A549 (cell line): Measurements from ENCODE around the gene BRD1. TPM values are rescaled to one million over a fixed set of nuclear protein-coding genes. Genes with fewer than 3 reads are reported as not detected.

ENCODE experiments used
- ATAC-seq, 2 experiments: fragments of 200-7000 bp in 1 of 2; fragments of >200 bp in 1 of 2; cut with Nextera tagmentation in 1 of 2; cut with Tn5 transposase in 1 of 2; 3 replicates each; pipeline versions ENCODE4 v1.8.0 to v1.9.1; 2018 to 2020; ENCODE audit warnings: mild to moderate bottlenecking in 1 of 2, moderate library complexity in 1 of 2
- CTCF ChIA-PET: fragments of 300-600 bp; sonication (Branson Sonifier 250); formaldehyde crosslinking; extraction: SDS; loops from one replicate; lab custom pipeline; 2021; ENCODE audit warnings: antibody characterized with exemption, inconsistent platforms; lab: Yijun Ruan, JAX
- POLR2A ChIA-PET: fragments of 350-600 bp; formaldehyde crosslinking; extraction: SDS; loops from one replicate; lab custom pipeline; 2021; ENCODE audit warnings: antibody characterized with exemption, inconsistent platforms; lab: Yijun Ruan, JAX
- DNase-seq, 2 experiments: peaks; one replicate each; pipeline versions ENCODE4 v3.0.0 to v3.0.0-alpha.2; 2011 to 2016; ENCODE audit warnings: low read depth in 1 of 2, low spot score in 1 of 2
- FAIRE-seq: peaks from 2 replicates; lab custom pipeline; 2011; peaks lifted over from hg19 to GRCh38; lab: Jason Lieb, UNC
- H3K27ac ChIP-seq, 2 experiments: fragments of >200 bp; sonication (Bioruptor Twin); formaldehyde crosslinking; 3 replicates each; pipeline ENCODE4 v1.5.1; 2016 to 2017
- H3K4me1 ChIP-seq: fragments of >200 bp; sonication (Bioruptor Twin); formaldehyde crosslinking; 3 replicates; pipeline ENCODE4 v1.6.1; 2016
- H3K4me2 ChIP-seq: fragments of >200 bp; sonication (Bioruptor Twin); formaldehyde crosslinking; 3 replicates; pipeline ENCODE4 v1.6.1; 2016
- H3K4me3 ChIP-seq: fragments of >200 bp; sonication (Bioruptor Twin); formaldehyde crosslinking; 3 replicates; pipeline ENCODE4 v1.5.1; 2016
- H3K9me3 ChIP-seq: fragments of >200 bp; sonication (Bioruptor Twin); formaldehyde crosslinking; 3 replicates; pipeline ENCODE4 v1.6.1; 2016
- BHLHE40 ChIP-seq: IDR thresholded peaks from 2 replicates; pipeline ENCODE4 v1.6.1; 2012; ENCODE audit warnings: low read depth, low read length, inconsistent platforms
- CEBPB ChIP-seq, 2 experiments: fragments of >200 bp in 1 of 2; sonication (Bioruptor Twin) in 1 of 2; formaldehyde crosslinking in 1 of 2; IDR thresholded peaks; 2 replicates each; pipeline ENCODE4 v1.6.1; 2012 to 2016
- CHD4 ChIP-seq: fragments of 200-600 bp; sonication (generic); IDR thresholded peaks from 2 replicates; pipeline ENCODE4 v1.6.1; 2016; ENCODE audit warnings: antibody characterized with exemption, mild to moderate bottlenecking, borderline replicate concordance
- CTCF ChIP-seq: fragments of >200 bp; sonication (Bioruptor Twin); formaldehyde crosslinking; IDR thresholded peaks from 3 replicates; pipeline ENCODE4 v1.5.1; 2016
- ELK1 ChIP-seq: fragments of 150-350 bp; IDR thresholded peaks from 2 replicates; pipeline ENCODE4 v1.6.1; 2014; ENCODE audit warnings: low read depth, mild to moderate bottlenecking, low read length
- FOSL2 ChIP-seq, 2 experiments: fragments of 450-650 bp in 1 of 2; fragments of >200 bp in 1 of 2; sonication (Bioruptor Twin) in 1 of 2; formaldehyde crosslinking; IDR thresholded peaks; 2 replicates each; pipeline versions ENCODE4 v1.5.0 to v1.6.1; 2016 to 2020; ENCODE audit warnings: mild to moderate bottlenecking in 1 of 2, moderate library complexity in 1 of 2
- FOXS1 ChIP-seq: fragments of 250-450 bp; sonication (Bioruptor Pico); IDR thresholded peaks from 2 replicates; pipeline ENCODE4 v1.5.0; 2020; ENCODE audit warnings: mild to moderate bottlenecking, moderate library complexity
- GATA3 ChIP-seq: IDR thresholded peaks from 2 replicates; pipeline ENCODE4 v1.6.1; 2012; ENCODE audit warnings: borderline replicate concordance
- HOXB13 ChIP-seq: fragments of 250-450 bp; sonication (Bioruptor Pico); IDR thresholded peaks from 2 replicates; pipeline ENCODE4 v1.5.0; 2020; ENCODE audit warnings: low read depth, mild to moderate bottlenecking, moderate library complexity
- HOXB5 ChIP-seq: fragments of 250-450 bp; sonication (Bioruptor Pico); IDR thresholded peaks from 2 replicates; pipeline ENCODE4 v1.5.0; 2020; ENCODE audit warnings: mild to moderate bottlenecking, moderate library complexity
- JUN ChIP-seq, 2 experiments: fragments of >200 bp; sonication (Bioruptor Twin); formaldehyde crosslinking; IDR thresholded peaks; 2 replicates in 1 of 2; 3 replicates in 1 of 2; pipeline ENCODE4 v1.6.1; 2016 to 2017
- KDM1A ChIP-seq: fragments of 200-600 bp; sonication (generic); IDR thresholded peaks from 2 replicates; pipeline ENCODE4 v1.6.1; 2016; ENCODE audit warnings: low read depth, mild to moderate bottlenecking
- RAD21 ChIP-seq, 2 experiments: fragments of >200 bp in 1 of 2; sonication (Bioruptor Twin) in 1 of 2; formaldehyde crosslinking in 1 of 2; IDR thresholded peaks in 1 of 2; conservative IDR thresholded peaks in 1 of 2; 2 replicates in 1 of 2; 3 replicates in 1 of 2; pipeline ENCODE4 v1.6.1; 2012 to 2018; ENCODE audit warnings: inconsistent platforms in 1 of 2
- SMC3 ChIP-seq: fragments of >200 bp; sonication (Bioruptor Twin); formaldehyde crosslinking; IDR thresholded peaks from 3 replicates; pipeline ENCODE4 v1.6.1; 2018; ENCODE audit warnings: inconsistent platforms
- SREBF2 ChIP-seq: fragments of 450-650 bp; IDR thresholded peaks from 2 replicates; pipeline ENCODE4 v1.6.1; 2014; ENCODE audit warnings: mild to moderate bottlenecking, moderate library complexity
- TP53 ChIP-seq: fragments of 250-450 bp; sonication (Bioruptor Pico); IDR thresholded peaks from 2 replicates; pipeline ENCODE4 v1.5.0; 2021; ENCODE audit warnings: mild to moderate bottlenecking, moderate library complexity
- USF2 ChIP-seq: fragments of 450-650 bp; IDR thresholded peaks from 2 replicates; pipeline ENCODE4 v1.6.1; 2014; ENCODE audit warnings: antibody characterized with exemption
- ZFP36 ChIP-seq: fragments of 450-650 bp; IDR thresholded peaks from 2 replicates; pipeline ENCODE4 v1.6.1; 2014; ENCODE audit warnings: borderline replicate concordance; ENCODE audit not compliant: partially characterized antibody
- ZSCAN20 ChIP-seq: fragments of 250-450 bp; sonication (Bioruptor Pico); IDR thresholded peaks from 2 replicates; pipeline ENCODE4 v1.8.0; 2022; ENCODE audit warnings: mild to moderate bottlenecking, moderate library complexity
- WGBS: methylation state at CpG from one replicate; pipeline ENCODE4 v1.1.6; 2017; ENCODE audit errors: missing lambda C conversion rate; 5-methylcytosine and 5-hydroxymethylcytosine counted together
- polyA plus RNA-seq, 4 experiments: library from polyadenylated mRNA; depleted of rRNA in 3 of 4; stranded (reverse); fragments of >200 nt; fragmentation: RNase III in 1 of 4; extraction: RNeasy Plus Mini Kit Qiagen cat#74134 plus additional on column Dnase treatment in 1 of 4; gene quantifications; 2 replicates in 3 of 4; 3 replicates in 1 of 4; pipeline ENCODE4 v1.2.3, GENCODE V29; 2011 to 2017

The BRD1 gene
- polyA plus RNA-seq, 2 of the 4 experiments (the other 2 are of a cell fraction), result 3.7 to 11.5 TPM

- no peaks in the 10 kb centered on the region for H3K9me3 ChIP-seq
- TF ChIP-seq BHLHE40, result no peak
- TF ChIP-seq HOXB13, result no peak
- TF ChIP-seq SREBF2, result no peak
- TF ChIP-seq TP53 (CRISPR knock-in tag), result no peak
- TF ChIP-seq ELK1, result no peak
- no peak for TF ChIP-seq FOXS1
- TF ChIP-seq CEBPB (IDR thresholded peaks at IDR 0.05), result no peak
- no peak for TF ChIP-seq JUN (IDR thresholded peaks at IDR 0.05)
- no peak overlapping the region for H3K4me3 ChIP-seq
- CTCF ChIA-PET, result interaction anchor here (0.9 to 2.0 kb wide), 4 partner anchors 10 to 421 kb away, joined by 3 to 11 read pairs (median 8); no protein-coding TSS in a partner anchor
- POLR2A ChIA-PET, result no interaction called here
- FAIRE-seq (no peak), DNase-seq (no peak), ATAC-seq (no peak)
- WGBS, result 20% methylated on average over 10 of the region's 10 CpGs
- no peak overlapping the region for H3K27ac ChIP-seq
- no peak overlapping the region for H3K4me2 ChIP-seq
- no peaks in the 10 kb centered on the region for H3K4me1 ChIP-seq
Measured at GRCh38 chr22:49726022-49726681, 101.5 kb downstream of the BRD1 start.

GRCh38 chr22:49725516-49725915 lies 102.2 kb downstream of the BRD1 start:
- Histone ChIP-seq H3K4me1 (no peaks in the 10 kb centered on the region), H3K9me3 (no peaks in the 10 kb centered on the region), H3K4me3 (no peak overlapping the region), H3K4me2 (no peak overlapping the region), H3K27ac (no peak overlapping the region)
- ChIA-PET POLR2A (no interaction called here), CTCF (interaction anchor here (1.7 to 2.0 kb wide), 3 partner anchors 11 to 420 kb away, joined by 7 to 11 read pairs (median 10); no protein-coding TSS in a partner anchor)
- TF ChIP-seq ZSCAN20 (CRISPR knock-in tag) (no peak), HOXB5 (CRISPR knock-in tag) (no peak), FOSL2 (IDR thresholded peaks at IDR 0.05) (no peak), FOSL2 (CRISPR knock-in tag; IDR thresholded peaks at IDR 0.05) (no peak), KDM1A (no peak), GATA3 (no peak)
- 34% methylated on average over 8 of the region's 19 CpGs for WGBS
- ATAC-seq, result no peak
- DNase-seq, result no peak
- FAIRE-seq, result no peak

- CTCF ChIA-PET, result interaction anchor here (1.0 to 2.0 kb wide), 5 partner anchors 11 to 420 kb away, joined by 3 to 11 read pairs (median 7); no protein-coding TSS in a partner anchor
- H3K4me2 ChIP-seq, result peak overlapping the region; percentile 59
- no peaks in the 10 kb centered on the region for H3K9me3 ChIP-seq
- POLR2A ChIA-PET, result no interaction called here
- ATAC-seq (peak; percentile 92 to 99), FAIRE-seq (no peak)
- no CpG with 5 or more reads among the region's 41 CpGs for WGBS
- H3K27ac ChIP-seq, result no peak overlapping the region
- H3K4me1 ChIP-seq, result no peaks in the 10 kb centered on the region
- peak overlapping the region; percentile 22; the same call in 2 of the 3 replicates for H3K4me3 ChIP-seq
- TF ChIP-seq CHD4 (no peak), RAD21 (conservative IDR thresholded peaks at IDR 0.05 in 1 of 2, IDR thresholded peaks at IDR 0.05 in 1 of 2) (peak; percentile 71 to 73), SMC3 (peak; percentile 38; the same call in 2 of the 3 replicates), CTCF (peak; percentile 44), ZFP36 (no peak), USF2 (no peak)
- TF ChIP-seq, all 56 proteins: peak for 3
- DNase-seq, result peak; percentile 49 to 68
Measured at GRCh38 chr22:49724893-49725489, 102.7 kb downstream of the BRD1 start.
